ENCODE results near the gene MOV10L1. TPM values are rescaled to one million over a fixed set of nuclear protein-coding genes. Genes with fewer than 3 reads are reported as not detected.

Gene MOV10L1
- total and polyA plus RNA-seq, 2 donors (not counting 1 experiment from before 2014, with no cell fraction given) = 0.03 to 0.83 TPM

- no peak overlapping the region for H2AFZ ChIP-seq (ENCODE audit: low read length)
- no peak overlapping the region for H3K9ac ChIP-seq (ENCODE audit: insufficient read depth, low read length)
- H3K9me3 ChIP-seq (ENCODE audit: control insufficient read depth, insufficient read depth, low read depth, low read length) = no peaks in the 10 kb centered on the region
- H3K27ac ChIP-seq (ENCODE audit: insufficient read depth, low read length) = no peak overlapping the region
- H3K79me2 ChIP-seq (ENCODE audit: control insufficient read depth, insufficient read depth, low read length) = no peaks in the 10 kb centered on the region
- TF ChIP-seq EZH2 (IDR thresholded peaks at IDR 0.05; ENCODE audit: low read length, missing control alignments) = no peak
- H3K4me2 ChIP-seq (ENCODE audit: extremely low read depth, insufficient read depth, low read length) = no peak overlapping the region
- H3K4me3 ChIP-seq (replicated peaks in 1 of 4; ENCODE audit: control extremely low read depth in 1 of 4, insufficient read depth in 1 of 4, low read depth in 3 of 4, low read length in 4 of 4) = no peak overlapping the region
- no peaks in the 10 kb centered on the region for H4K20me1 ChIP-seq (ENCODE audit: control insufficient read depth, extremely low read depth, insufficient read depth, low read length)
- H3K4me1 ChIP-seq (ENCODE audit: control insufficient read depth, extremely low read depth, insufficient read depth, low read length) = peaks cover 2% of the 10 kb centered on the region
- DNase-seq (ENCODE audit: low read depth in 2 of 2) = no peak
- no peaks in the 10 kb centered on the region for H3K36me3 ChIP-seq (ENCODE audit: control insufficient read depth, insufficient read depth, low read length)
- peaks cover 3% of the 10 kb centered on the region for H3K27me3 ChIP-seq (ENCODE audit: control insufficient read depth, insufficient read depth, low read length)
Observed at GRCh38 chr22:50178871-50179869, 89.4 kb downstream of the MOV10L1 start.

- no peak for DNase-seq (ENCODE audit: low read depth in 2 of 2)
- H3K9me3 ChIP-seq (ENCODE audit: control insufficient read depth, insufficient read depth, low read depth, low read length) = no peaks in the 10 kb centered on the region
- no peak overlapping the region for H2AFZ ChIP-seq (ENCODE audit: low read length)
- no peaks in the 10 kb centered on the region for H3K36me3 ChIP-seq (ENCODE audit: control insufficient read depth, insufficient read depth, low read length)
- no peak overlapping the region for H3K27ac ChIP-seq (ENCODE audit: insufficient read depth, low read length)
- H3K27me3 ChIP-seq (ENCODE audit: control insufficient read depth, insufficient read depth, low read length) = peaks cover 3% of the 10 kb centered on the region
- no peak overlapping the region for H3K4me3 ChIP-seq (replicated peaks in 1 of 4; ENCODE audit: control extremely low read depth in 1 of 4, insufficient read depth in 1 of 4, low read depth in 3 of 4, low read length in 4 of 4)
- no peak for TF ChIP-seq EZH2 (IDR thresholded peaks at IDR 0.05; ENCODE audit: low read length, missing control alignments)
- no peak for TF ChIP-seq CTCF (conservative IDR thresholded peaks at IDR 0.05 in 1 of 2, IDR thresholded peaks at IDR 0.05 in 1 of 2; ENCODE audit: low read depth in 1 of 2, low read length in 2 of 2)
- H4K20me1 ChIP-seq (ENCODE audit: control insufficient read depth, extremely low read depth, insufficient read depth, low read length) = no peaks in the 10 kb centered on the region
- peaks cover 2% of the 10 kb centered on the region for H3K4me1 ChIP-seq (ENCODE audit: control insufficient read depth, extremely low read depth, insufficient read depth, low read length)
- no peaks in the 10 kb centered on the region for H3K79me2 ChIP-seq (ENCODE audit: control insufficient read depth, insufficient read depth, low read length)
- H3K9ac ChIP-seq (ENCODE audit: insufficient read depth, low read length) = no peak overlapping the region
- H3K4me2 ChIP-seq (ENCODE audit: extremely low read depth, insufficient read depth, low read length) = no peak overlapping the region
Observed at GRCh38 chr22:50179937-50180726, 90.3 kb downstream of the MOV10L1 start.

GRCh38 chr22:50180727-50181521 lies 91.1 kb downstream of the MOV10L1 start:
- Histone ChIP-seq H3K79me2 (ENCODE audit: control insufficient read depth, insufficient read depth, low read length) (no peaks in the 10 kb centered on the region), H3K4me2 (ENCODE audit: extremely low read depth, insufficient read depth, low read length) (no peak overlapping the region), H3K27me3 (ENCODE audit: control insufficient read depth, insufficient read depth, low read length) (peaks cover 3% of the 10 kb centered on the region), H3K27ac (ENCODE audit: insufficient read depth, low read length) (no peak overlapping the region), H2AFZ (ENCODE audit: low read length) (no peak overlapping the region), H3K36me3 (ENCODE audit: control insufficient read depth, insufficient read depth, low read length) (no peaks in the 10 kb centered on the region), H3K4me1 (ENCODE audit: control insufficient read depth, extremely low read depth, insufficient read depth, low read length) (peaks cover 5% of the 10 kb centered on the region), H3K4me3 (replicated peaks in 1 of 4; ENCODE audit: control extremely low read depth in 1 of 4, insufficient read depth in 1 of 4, low read depth in 3 of 4, low read length in 4 of 4) (no peak overlapping the region), H3K9ac (ENCODE audit: insufficient read depth, low read length) (no peak overlapping the region), H3K9me3 (ENCODE audit: control insufficient read depth, insufficient read depth, low read depth, low read length) (no peaks in the 10 kb centered on the region), H4K20me1 (ENCODE audit: control insufficient read depth, extremely low read depth, insufficient read depth, low read length) (no peaks in the 10 kb centered on the region)
- DNase-seq (ENCODE audit: low read depth in 2 of 2) = no peak
- TF ChIP-seq EZH2 (IDR thresholded peaks at IDR 0.05; ENCODE audit: low read length, missing control alignments) = no peak
- TF ChIP-seq CTCF (conservative IDR thresholded peaks at IDR 0.05 in 1 of 2, IDR thresholded peaks at IDR 0.05 in 1 of 2; ENCODE audit: low read depth in 1 of 2, low read length in 2 of 2) = no peak

Measured in fibroblast of lung (primary cell).